ENCODE data around the gene NLRC5.
A peak's percentile ranks its signal among the peaks of the same experiment; 100 is the strongest.
"Not testable (repeated sequence)": the region's sequence is repeated elsewhere in the genome, so short reads cannot be mapped to it uniquely, and the experiment has no call there.

The NLRC5 gene

DNA sequence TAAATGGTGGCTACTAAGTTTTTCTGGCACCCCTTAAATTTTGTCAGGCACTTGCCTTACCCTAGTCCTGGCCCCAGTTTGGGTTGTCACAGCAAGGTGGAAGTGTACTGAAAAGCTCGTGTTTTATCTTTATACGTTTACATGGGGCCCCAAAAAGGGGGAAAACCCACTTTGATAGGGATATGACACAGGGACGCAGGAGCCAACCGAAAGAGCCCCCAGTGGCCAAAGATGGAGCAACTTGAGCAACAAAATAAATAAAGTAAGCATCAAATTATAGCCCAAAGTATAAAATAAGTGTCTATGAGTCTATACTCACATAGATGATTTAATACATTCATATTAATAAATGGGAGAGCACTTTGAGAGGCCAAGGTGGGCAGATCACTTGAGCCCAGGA lies 32.6 kb upstream of the NLRC5 start:
- H3K27ac ChIP-seq: no peak overlapping the region

DNA sequence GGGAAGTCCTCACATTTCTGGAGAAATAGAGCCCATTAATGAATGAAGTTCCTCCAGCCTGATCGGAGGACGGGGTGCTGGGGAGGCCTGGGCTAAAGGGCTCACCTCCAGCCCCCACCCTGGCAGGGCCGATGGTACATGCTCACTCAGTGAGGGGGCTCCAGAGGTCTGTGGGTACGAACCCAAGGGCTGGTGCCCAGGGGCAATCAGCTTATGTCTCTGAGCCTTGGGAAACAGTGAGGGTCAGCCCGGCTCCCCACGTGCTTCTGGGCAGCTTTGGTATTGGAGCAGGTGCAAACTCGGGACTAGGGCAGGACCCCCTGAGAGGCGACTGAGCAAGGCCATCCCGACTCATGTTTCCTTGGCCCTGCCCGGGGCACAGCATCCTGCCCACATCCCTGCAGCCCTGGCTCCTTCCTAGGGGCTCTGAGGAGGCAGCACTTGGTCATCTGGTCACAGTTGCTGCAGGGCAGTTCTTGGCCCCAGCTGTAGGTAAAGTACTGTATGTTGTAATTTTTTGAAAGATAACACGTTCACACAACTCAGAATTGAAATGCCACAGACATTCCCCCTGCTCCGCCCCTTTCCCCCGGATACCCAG lies 28.6 kb upstream of the NLRC5 start:
- no peak overlapping the region for H3K27ac ChIP-seq

More for the DNA sequence above, 32.6 kb upstream of the NLRC5 start:
- H3K4me3 ChIP-seq: no peak overlapping the region

DNA sequence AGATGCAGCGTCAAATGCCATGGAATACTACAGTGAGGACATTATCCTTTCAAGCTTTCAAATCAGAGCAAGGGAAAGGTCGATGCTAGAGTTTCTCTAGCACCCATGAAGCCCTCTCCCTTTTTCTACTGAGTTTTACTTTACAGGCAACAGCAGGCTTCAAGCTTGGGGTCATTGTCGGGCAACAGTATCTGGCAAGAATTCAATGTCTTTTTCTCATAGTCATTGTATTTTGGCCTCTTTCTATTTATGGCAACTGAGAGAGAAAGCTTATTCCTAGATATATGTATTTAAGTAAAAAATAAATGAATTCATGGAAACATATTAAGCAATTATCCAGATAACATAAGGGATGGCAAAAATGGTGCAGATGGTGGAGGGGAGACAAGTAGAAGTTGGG lies 28.0 kb upstream of the NLRC5 start:
- Histone ChIP-seq H3K27ac (no peak overlapping the region), H3K4me3 (no peak overlapping the region)

More for the DNA sequence above, 28.6 kb upstream of the NLRC5 start:
- H3K4me3 ChIP-seq: no peak overlapping the region

DNA sequence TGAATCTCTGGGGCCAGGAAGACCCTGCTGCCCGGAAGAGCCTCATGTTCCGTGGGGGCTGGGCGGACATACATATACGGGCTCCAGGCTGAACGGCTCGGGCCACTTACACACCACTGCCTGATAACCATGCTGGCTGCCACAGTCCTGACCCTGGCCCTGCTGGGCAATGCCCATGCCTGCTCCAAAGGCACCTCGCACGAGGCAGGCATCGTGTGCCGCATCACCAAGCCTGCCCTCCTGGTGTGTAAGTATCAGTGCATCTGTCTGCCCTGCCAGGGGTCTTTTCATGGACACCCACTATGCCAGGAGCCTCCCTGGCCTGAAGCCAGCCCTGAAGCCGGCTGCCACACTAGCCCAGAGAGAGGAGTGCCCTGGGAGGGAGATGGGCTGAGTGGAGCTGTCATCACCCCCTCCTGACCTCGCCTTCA lies 27.5 kb upstream of the NLRC5 start, which contains the start of gene CETP:
CETP (plus strand) TSS at position 100 of the 431 bp plus-strand sequence; CDS start at position 130, 30 bp downstream.
- Histone ChIP-seq H3K4me3 (no peak within 1 kb of the TSS), H3K27ac (peak within 1 kb of the TSS in 2 of 21 experiments; percentile 0 to 27)

DNA sequence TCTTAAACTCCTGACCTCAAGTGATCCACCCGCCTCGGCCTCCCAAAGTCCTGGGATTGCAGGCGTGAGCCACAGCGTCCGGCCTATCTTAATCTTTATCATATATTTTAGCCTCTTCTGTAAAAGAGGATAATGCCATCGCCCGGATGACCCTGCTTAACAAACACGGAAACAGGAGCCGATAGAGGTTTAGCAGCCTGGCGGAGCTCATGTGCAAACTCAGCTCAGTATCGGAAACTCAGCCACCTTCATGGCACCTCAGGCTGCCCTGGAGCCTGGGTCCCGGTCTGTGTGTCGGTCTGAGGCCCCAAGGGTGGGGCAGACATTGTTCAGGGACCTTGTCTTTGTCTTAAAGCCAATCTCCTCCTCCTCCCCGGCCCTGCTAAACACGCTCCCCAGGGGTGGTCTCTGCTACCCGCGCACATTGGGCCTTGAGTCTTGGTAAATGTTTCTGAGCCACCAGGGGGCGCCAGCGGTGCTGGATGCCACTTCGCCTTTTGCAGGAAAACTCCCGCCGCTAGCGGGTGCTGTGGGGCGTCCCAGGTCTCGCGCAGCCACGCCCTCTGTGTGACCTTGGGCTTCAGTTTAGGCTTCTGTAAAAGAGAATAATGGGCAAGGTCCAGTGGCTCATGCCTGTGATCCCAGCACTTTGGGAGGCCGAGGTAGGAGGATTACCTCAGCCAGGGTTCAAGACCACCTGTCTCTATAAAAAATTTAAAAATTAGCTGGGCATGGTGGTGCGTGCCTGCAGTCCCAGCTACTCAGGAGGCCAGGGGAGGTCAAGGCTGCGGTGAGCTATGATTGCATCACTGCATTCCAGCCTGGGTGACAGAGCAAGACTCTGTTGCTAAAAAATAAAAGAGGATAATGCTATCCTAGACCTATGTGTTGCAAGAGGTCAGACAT lies 24.9 kb upstream of the NLRC5 start:
- Histone ChIP-seq H3K27ac (no peak overlapping the region), H3K4me3 (no peak overlapping the region)

DNA sequence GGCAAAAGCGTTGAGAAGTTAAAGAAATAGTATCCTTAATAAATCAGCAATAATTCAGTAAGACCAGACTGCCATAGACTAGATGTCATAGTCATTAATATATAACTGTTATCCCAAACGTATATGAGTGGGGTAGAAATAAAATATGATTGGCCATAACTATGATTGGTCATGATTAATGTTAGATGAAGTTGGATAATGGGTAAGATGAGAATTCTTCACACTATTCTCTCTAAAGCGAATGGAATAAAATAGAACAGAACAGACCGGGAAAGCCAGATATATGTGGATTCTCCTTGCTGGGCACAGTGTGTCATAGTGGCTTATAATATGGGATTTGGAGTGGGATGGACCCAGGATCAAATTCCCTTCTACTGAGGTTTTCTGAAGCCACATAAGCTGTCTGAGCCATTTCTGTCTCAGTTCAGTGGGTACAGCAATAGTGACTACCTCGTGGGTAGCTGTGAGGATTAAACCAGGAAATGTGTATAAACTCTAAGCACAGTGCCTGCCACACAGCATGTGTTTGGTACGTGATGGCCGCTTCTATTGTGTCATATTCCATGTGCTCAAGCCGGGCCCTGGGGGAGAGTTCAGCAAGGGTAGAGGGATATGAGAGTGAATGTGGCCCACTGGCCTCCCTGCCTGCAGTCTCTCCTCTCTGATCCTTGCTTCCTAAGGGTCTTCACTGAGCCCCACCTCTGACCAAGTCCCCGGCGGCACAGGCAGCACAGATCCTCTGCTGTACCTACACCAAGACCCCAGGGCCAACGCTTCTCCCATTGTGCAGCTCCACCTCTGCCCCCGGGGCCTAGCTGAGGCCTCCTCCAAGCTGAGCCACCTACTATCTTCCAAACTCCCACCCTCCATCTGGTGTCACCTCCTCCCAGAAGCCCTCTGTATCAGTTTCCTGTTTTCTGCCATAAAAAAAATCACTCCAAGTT lies 23.9 kb upstream of the NLRC5 start:
- no peak overlapping the region for H3K4me3 ChIP-seq
- H3K27ac ChIP-seq: peak overlapping the region in 8 of 21 experiments; percentile 1 to 65 (median 44)

DNA sequence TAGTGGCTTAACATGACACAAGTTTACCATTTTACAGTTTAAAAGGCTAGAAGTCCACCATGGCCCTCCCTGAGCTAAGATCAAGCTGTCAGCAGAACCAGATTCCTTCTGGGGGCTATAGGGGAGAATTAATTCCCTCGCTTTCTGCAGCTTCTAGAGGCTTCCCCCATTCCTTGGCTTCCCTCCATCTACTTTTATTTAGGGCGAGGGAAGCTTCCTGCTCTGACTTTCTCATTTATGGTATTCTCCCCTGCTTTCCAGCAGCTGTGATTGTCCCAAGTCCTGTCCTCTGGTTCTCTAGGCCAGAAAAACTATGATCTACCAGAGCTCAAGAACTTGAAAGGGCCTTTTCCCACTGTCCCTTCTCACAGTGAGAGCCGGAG lies 23.3 kb upstream of the NLRC5 start:
- Histone ChIP-seq H3K4me3 (no peak overlapping the region), H3K27ac (peak overlapping the region in 7 of 21 experiments; percentile 1 to 65 (median 46))

DNA sequence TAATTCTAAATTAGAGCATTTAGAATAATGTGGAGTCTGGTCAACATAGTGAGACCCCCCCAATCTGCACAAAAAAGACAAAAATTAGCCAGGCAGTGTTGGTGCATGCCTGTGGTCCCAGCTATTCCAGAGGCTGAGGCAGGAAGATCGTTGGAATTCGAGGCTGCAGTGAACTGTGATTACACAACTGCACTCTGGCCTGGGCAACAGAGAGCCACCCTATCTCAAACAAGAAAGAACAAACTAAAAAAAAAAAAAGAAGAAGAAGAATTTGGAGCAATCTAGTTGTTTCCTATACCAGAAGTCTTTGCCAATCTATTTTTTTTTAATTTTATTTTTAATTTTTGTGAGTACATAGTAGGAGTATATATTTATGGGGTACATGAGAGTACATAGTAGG lies 21.6 kb upstream of the NLRC5 start:
- no peak overlapping the region for H3K4me3 ChIP-seq
- no peak overlapping the region for H3K27ac ChIP-seq

DNA sequence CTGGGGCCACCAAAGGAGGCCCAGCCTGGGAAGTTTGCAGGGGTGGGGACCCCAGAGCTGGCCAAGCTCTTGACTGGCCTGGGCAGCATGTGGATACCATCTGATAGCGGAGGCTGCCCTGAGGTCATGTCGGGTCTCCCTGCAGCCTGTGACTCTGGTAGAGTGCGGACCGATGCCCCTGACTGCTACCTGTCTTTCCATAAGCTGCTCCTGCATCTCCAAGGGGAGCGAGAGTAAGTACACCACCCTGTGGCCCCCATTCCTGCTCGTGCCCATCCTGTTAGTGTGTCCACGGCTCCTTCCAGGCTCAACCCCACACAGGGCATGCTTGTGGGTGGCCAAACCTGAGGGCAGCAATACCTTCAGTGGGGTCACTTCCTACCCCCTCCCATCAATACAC lies 19.6 kb upstream of the NLRC5 start:
- Histone ChIP-seq H3K27ac (no peak overlapping the region), H3K4me3 (no peak overlapping the region)

DNA sequence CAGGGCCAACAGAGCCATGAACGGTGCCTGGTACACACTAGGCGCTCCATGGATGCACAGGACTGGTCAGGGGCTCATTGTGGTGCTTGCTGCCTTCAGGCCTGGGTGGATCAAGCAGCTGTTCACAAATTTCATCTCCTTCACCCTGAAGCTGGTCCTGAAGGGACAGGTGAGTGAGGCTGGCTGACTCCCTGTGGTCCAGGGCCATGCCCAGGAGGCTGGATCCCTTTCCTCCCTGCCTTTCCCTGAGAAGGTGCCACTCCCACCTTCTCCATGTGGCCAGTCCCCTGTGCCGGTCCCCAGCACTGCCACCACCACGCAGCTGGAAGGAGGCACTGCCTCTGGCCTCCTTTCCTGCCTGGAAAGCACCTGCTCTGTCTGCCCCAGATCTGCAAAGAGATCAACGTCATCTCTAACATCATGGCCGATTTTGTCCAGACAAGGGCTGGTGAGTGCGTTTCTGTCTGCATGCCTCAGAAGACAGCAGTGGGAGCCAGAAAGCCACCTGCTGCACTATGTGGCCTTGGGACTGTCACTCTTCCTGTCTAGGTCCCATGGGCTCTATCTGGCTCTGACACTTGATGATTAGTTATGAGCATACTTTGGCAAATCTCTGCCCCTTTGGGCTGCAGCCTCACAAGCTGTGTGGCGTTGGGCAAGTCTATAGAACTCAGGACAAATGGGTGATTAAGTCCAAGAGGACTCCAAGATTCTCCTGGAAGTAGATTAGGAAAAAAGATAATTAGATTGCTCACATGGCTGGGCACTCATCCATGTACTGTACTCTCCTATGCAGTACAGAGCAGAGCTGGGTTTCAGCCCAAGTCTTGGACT lies 18.2 kb upstream of the NLRC5 start:
- Histone ChIP-seq H3K27ac (no peak overlapping the region), H3K4me3 (no peak overlapping the region)

DNA sequence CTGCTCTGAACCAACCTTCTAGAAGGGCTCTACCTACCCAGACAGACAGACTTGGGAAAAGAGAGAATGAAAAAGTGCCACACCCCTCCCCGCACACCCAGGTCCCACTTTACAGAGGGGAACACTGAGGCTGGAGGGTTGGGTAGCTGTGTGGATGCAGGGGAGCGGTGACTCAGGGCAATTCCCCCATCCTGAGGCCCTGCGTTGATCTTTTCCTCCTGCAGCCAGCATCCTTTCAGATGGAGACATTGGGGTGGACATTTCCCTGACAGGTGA lies 17.7 kb upstream of the NLRC5 start:
- no peak overlapping the region for H3K27ac ChIP-seq
- no peak overlapping the region for H3K4me3 ChIP-seq

DNA sequence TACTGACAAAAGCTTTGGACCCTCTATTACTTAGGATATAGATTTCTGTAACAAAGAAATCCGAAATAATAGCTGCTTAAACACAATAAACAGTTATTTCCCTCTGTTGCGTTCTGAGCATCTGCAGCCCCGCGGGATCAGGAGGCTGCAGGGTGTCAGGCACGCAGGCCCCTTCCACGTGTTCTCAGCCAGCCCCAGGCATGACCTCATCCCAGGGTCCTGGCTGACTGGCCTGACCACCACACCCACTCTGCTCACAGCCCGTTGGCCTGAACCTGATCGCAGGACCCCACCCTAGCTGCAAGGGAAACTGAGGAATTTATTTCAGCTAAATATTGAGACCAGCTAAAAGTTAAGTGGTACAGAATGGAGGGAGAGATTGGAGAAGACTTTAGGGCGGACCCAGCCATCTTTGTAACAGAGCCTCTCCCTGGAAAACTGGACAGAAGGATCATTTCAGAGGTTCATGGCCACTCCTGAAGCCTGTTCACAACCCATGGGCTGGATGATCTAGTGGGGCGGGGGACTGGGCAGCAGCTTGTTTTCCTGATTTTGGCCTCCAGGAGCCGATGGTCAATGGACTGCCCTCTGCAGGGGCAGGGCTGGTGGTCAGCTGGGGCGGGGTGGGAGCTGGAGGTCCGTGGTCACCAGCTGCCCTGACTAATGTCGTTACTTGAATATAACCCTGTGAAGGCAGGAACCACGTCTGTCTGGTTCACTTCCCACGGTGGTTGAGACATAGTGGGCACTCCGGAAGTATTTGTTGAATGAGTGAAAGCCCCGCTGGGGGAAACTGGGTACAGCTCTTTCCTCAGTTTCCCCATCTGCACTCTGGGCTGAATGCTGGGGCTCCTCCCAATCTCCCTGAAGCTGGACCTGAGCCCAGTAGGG lies 16.7 kb upstream of the NLRC5 start:
- Histone ChIP-seq H3K27ac (no peak overlapping the region), H3K4me3 (no peak overlapping the region)

DNA sequence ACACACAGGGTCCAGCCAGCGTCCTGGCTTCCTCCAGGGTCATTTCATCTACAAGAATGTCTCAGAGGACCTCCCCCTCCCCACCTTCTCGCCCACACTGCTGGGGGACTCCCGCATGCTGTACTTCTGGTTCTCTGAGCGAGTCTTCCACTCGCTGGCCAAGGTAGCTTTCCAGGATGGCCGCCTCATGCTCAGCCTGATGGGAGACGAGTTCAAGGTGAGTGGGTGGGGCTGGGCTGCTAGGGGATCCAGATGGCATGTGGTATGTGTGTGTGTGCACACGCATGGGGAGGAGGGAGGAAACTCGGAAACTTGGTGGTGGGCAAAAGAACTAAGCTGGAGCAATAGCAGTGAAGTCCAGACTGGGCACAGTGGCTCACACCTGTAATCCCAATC lies 16.1 kb upstream of the NLRC5 start:
- no peak overlapping the region for H3K4me3 ChIP-seq
- H3K27ac ChIP-seq: no peak overlapping the region

DNA sequence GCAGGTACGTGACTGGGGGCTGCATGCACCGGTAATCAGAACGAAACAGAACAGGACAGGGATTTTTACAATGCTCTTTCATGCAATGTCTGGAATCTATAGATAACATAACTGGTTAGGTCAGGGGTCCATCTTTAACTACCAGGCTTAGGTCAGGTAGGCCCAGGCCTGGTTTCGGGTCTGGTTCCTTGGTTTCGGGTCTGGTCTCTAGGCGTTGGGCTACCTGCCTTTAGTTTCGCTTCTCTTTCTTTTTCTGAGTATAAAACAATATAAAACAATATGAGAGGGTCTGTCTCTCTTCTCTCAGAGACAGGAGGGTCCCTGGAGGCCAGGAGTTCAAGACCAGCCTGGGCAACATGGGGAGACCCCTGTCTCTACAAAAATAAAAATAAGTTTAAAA lies 15.5 kb upstream of the NLRC5 start:
- H3K27ac ChIP-seq: not testable (repeated sequence)

DNA sequence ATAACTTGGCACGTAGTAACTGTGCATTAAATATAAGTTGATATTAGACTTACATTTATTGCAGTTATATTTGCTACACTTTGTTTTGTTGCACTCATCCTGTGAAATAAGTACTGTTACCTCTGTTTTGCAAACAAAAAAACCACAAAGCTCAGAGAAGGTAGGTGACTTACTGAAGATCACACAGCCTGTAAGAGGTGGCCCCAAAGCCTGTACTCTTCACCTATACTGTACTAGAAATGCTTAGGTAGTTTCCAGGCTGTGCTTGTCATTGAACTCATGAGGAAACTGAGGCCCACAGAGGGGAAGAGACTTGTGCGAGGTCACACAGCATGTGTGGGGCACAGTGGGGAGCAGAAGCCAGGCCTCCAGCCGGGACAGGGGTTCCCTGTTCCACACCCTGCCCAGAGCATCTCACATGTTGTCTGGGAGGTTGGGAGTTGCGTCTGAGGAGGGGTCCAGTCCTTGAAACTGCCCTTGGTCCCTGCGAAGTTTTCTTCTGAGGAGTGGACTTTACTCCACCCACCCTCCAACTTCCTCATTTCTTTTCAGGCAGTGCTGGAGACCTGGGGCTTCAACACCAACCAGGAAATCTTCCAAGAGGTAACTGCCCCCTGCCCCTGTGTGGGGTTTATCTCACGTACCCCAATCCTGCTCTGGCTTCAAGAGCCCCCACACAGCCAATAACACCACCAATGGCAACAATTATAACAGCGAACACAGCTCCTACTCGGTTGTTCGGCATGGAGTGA lies 14.6 kb upstream of the NLRC5 start:
- Histone ChIP-seq H3K4me3 (no peak overlapping the region), H3K27ac (no peak overlapping the region)

More for the DNA sequence above, 15.5 kb upstream of the NLRC5 start:
- H3K4me3 ChIP-seq: not testable (repeated sequence)

DNA sequence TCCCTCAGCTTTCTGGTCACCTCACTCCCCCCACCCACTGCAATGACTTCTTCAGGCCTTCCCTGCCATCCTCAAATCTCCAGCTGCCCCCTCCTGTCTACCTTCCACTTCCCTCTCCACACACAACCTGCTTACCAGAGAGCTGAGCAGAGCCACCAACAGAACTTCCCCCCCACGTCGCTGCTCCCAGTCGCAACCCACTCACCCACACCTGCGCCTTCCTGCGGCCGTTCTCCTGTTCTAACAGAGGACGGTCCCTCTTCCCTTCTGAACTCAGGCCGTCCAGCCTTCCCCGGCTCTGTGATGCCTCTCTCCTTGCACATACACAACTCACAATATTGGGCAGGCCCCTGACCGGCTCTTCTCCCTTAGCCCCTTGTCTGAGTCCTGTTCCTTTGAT lies 13.6 kb upstream of the NLRC5 start:
- Histone ChIP-seq H3K27ac (no peak overlapping the region), H3K4me3 (no peak overlapping the region)

DNA sequence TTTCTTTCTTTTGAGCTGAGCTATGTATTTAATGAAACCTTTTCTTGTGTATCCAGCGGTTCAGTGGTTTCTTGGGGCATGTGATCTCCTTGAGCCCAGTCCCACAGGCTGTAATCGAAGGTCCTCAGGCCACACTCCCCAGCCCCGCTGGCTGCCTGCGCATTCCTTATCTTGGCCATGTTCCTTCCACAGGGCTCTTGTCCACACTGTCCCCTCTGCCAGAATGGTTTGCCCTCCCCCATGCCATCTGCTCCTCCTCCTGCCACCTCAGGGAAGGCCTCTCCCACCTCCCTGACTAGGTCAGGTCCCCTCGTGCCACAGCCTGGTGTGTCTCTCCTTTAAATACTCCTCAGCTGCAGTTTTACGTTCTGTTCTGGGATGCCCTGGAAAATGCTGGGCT lies 12.1 kb upstream of the NLRC5 start:
- H3K4me3 ChIP-seq: no peak overlapping the region
- H3K27ac ChIP-seq: no peak overlapping the region
